ENCODE data around the gene ADGRL3. TPM values are rescaled to one million over a fixed set of nuclear protein-coding genes. Genes with fewer than 3 reads are reported as not detected.
"Not testable (repeated sequence)": the region's sequence is repeated elsewhere in the genome, so short reads cannot be mapped to it uniquely, and the experiment has no call there.

The ADGRL3 gene
- total RNA-seq, 1 donor from 2014 or later, result 18.7 TPM

- TF ChIP-seq CTCF (IDR thresholded peaks at IDR 0.05), result no peak
- Mint-ChIP-seq H3K9me3 (ENCODE audit: unreplicated experiment) (peaks cover 4% of the 10 kb centered on the region), H3K4me3 (ENCODE audit: unreplicated experiment) (no peak overlapping the region), H3K27me3 (ENCODE audit: unreplicated experiment) (no peaks in the 10 kb centered on the region), H3K27ac (ENCODE audit: unreplicated experiment) (no peak overlapping the region), H3K4me1 (ENCODE audit: unreplicated experiment) (no peaks in the 10 kb centered on the region), H3K36me3 (ENCODE audit: unreplicated experiment) (peaks cover 5% of the 10 kb centered on the region)
- no peak for DNase-seq (ENCODE audit: extremely low spot score, unreplicated experiment)
These were observed 180.7 kb downstream of the ADGRL3 start for GRCh38 chr4:61380865-61381264.

DNA sequence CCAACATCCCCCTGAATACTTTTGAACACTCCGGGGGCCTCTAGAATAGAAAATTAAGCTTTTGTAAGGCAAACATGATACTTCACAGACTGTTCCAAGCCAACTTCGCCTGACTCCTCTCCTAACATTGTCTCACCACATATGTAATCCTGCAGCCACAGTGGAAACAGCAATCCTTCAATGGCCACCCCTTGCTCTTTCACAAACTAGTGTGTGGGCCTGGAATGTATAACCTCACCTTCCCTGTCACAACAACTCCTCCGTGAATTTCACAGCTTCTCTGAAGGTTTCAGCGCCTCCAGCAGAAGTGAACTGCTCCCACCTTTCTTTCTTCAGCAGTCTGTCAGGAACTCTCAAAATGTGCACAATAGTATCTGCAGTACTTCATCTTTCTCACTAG is 185.1 kb downstream of the ADGRL3 start:
- Mint-ChIP-seq H3K27me3 (ENCODE audit: unreplicated experiment) (no peaks in the 10 kb centered on the region), H3K9me3 (ENCODE audit: unreplicated experiment) (peaks cover 4% of the 10 kb centered on the region), H3K27ac (ENCODE audit: unreplicated experiment) (no peak overlapping the region), H3K4me1 (ENCODE audit: unreplicated experiment) (peaks cover 7% of the 10 kb centered on the region), H3K4me3 (ENCODE audit: unreplicated experiment) (no peak overlapping the region), H3K36me3 (ENCODE audit: unreplicated experiment) (no peaks in the 10 kb centered on the region)
- no peak for DNase-seq (ENCODE audit: extremely low spot score, unreplicated experiment)
- TF ChIP-seq CTCF (IDR thresholded peaks at IDR 0.05), result no peak

DNA sequence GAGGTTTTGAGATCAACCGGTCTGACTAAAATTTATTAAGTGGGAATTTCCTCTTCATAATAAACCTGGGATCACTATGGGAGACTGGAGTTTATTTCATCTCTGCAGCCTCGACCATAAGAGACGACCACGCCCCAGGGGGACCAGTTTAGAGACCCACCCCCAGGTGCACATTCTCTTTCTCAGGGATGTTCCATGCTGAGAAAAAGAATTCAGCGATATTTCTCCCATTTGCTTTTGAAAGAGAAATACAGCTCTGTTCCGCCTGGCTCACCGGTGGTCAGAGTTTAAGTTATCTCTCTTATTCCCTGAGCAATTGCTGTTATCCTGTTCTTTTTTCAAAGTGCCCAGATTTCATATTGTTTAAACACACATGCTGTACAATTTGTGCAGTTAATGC is 187.2 kb downstream of the ADGRL3 start:
- H3K36me3 Mint-ChIP-seq (ENCODE audit: unreplicated experiment); H3K4me1 Mint-ChIP-seq (ENCODE audit: unreplicated experiment); H3K27me3 Mint-ChIP-seq (ENCODE audit: unreplicated experiment); H3K9me3 Mint-ChIP-seq (ENCODE audit: unreplicated experiment); H3K4me3 Mint-ChIP-seq (ENCODE audit: unreplicated experiment); H3K27ac Mint-ChIP-seq (ENCODE audit: unreplicated experiment); DNase-seq (ENCODE audit: extremely low spot score, unreplicated experiment): not testable (repeated sequence)

- peaks cover 4% of the 10 kb centered on the region for H3K9me3 Mint-ChIP-seq (ENCODE audit: unreplicated experiment)
- no peak overlapping the region for H3K27ac Mint-ChIP-seq (ENCODE audit: unreplicated experiment)
- no peak for TF ChIP-seq CTCF (IDR thresholded peaks at IDR 0.05)
- no peak for DNase-seq (ENCODE audit: extremely low spot score, unreplicated experiment)
- H3K4me1 Mint-ChIP-seq (ENCODE audit: unreplicated experiment), result peaks cover 7% of the 10 kb centered on the region
- H3K27me3 Mint-ChIP-seq (ENCODE audit: unreplicated experiment), result no peaks in the 10 kb centered on the region
- no peak overlapping the region for H3K4me3 Mint-ChIP-seq (ENCODE audit: unreplicated experiment)
- no peaks in the 10 kb centered on the region for H3K36me3 Mint-ChIP-seq (ENCODE audit: unreplicated experiment)
These were observed 189.5 kb downstream of the ADGRL3 start for GRCh38 chr4:61389640-61390039.

DNA sequence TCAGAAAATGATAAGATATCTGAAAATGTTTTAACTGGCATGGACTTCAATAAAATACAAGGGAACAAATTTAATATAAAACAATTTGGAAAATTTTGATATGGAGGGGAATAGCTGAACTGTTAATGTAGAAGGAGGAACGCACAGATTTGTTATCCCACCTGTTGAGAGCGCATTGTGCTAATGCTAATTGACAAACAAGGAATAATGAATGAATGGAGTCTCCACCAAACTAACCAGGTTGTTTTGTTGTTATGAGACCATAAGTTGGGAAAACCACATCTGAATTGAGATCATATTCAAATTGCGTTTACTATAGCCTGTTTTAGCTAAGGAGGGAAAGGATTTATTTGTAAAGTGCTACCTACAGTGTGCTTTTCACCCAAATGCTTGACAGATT is 195.6 kb downstream of the ADGRL3 start:
- Mint-ChIP-seq H3K27me3 (ENCODE audit: unreplicated experiment) (no peaks in the 10 kb centered on the region), H3K27ac (ENCODE audit: unreplicated experiment) (no peak overlapping the region), H3K4me3 (ENCODE audit: unreplicated experiment) (no peak overlapping the region), H3K4me1 (ENCODE audit: unreplicated experiment) (no peaks in the 10 kb centered on the region), H3K36me3 (ENCODE audit: unreplicated experiment) (no peaks in the 10 kb centered on the region), H3K9me3 (ENCODE audit: unreplicated experiment) (no peaks in the 10 kb centered on the region)
- no peak for TF ChIP-seq CTCF (IDR thresholded peaks at IDR 0.05)
- DNase-seq (ENCODE audit: extremely low spot score, unreplicated experiment), result no peak

- no peaks in the 10 kb centered on the region for H3K4me1 Mint-ChIP-seq (ENCODE audit: unreplicated experiment)
- H3K36me3 Mint-ChIP-seq (ENCODE audit: unreplicated experiment), result no peaks in the 10 kb centered on the region
- TF ChIP-seq CTCF (IDR thresholded peaks at IDR 0.05), result no peak
- no peak for DNase-seq (ENCODE audit: extremely low spot score, unreplicated experiment)
- no peaks in the 10 kb centered on the region for H3K27me3 Mint-ChIP-seq (ENCODE audit: unreplicated experiment)
- H3K27ac Mint-ChIP-seq (ENCODE audit: unreplicated experiment), result no peak overlapping the region
- H3K4me3 Mint-ChIP-seq (ENCODE audit: unreplicated experiment), result no peak overlapping the region
- H3K9me3 Mint-ChIP-seq (ENCODE audit: unreplicated experiment), result no peaks in the 10 kb centered on the region
These were observed 197.0 kb downstream of the ADGRL3 start for GRCh38 chr4:61397174-61397573.

All from osteocyte (in vitro differentiated cells).